ENCODE results near the gene UNC5B. TPM values are rescaled to one million over a fixed set of nuclear protein-coding genes. Genes with fewer than 3 reads are reported as not detected.

The UNC5B gene
- total and polyA plus RNA-seq, 4 experiments from 2014 or later, result not detected

DNA sequence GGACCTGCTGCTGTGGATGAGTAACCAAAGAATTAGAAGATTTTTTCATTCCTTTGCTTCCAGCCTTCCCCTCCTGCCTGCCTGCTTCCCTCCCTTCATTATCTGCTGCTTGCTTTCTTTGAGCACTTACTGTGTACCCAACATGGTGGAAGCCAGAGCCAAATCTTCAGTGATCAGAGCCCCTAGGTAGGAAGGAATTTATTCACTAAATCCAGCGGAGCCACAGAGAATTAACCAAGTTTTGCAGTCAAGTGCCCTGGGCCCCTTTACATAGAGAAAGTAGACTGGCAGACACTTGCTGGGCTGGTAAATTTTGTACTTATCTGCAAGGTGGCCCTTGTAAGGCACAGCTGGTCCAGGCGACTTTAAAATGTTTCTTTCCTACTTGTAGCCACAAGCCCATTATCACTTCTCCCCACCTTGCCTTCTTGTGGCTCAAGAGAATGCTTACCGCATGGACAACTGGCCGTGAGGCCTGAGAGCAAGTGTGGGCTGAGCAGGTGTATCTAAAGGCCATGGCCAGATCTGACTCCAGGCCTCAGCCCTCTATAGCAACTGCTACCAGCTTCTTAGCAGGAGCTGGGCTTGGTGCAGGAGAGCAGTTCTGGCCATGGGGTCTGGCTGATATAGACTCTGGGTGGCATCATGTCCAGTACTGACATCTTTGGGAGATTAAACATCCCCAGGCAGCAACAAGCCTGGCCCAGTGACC is 11.1 kb downstream of the UNC5B start:
- intact Hi-C loops (cut with micrococcal nuclease), result no loop called here
- CTCF ChIA-PET (ENCODE audit: partially characterized antibody), result interaction anchor here (0.6 kb wide), 1 partner anchor 15 kb away, joined by 3 read pairs; no protein-coding TSS in a partner anchor
- H3K36me3 Mint-ChIP-seq, result no peaks in the 10 kb centered on the region
- no peak overlapping the region for H3K4me3 Mint-ChIP-seq
- no peaks in the 10 kb centered on the region for H3K4me1 ChIP-seq (ENCODE audit: insufficient read depth, low read length)
- DNase-seq, result no peak
- H3K9me3 ChIP-seq (ENCODE audit: control insufficient read depth in 1 of 2, low read length in 2 of 2), result no peaks in the 10 kb centered on the region
- H3K27ac Mint-ChIP-seq, result no peak overlapping the region
- H3K27me3 Mint-ChIP-seq, result peaks cover 8 to 36% of the 10 kb centered on the region in 2 donors
- POLR2A ChIA-PET (ENCODE audit: partially characterized antibody), result no interaction called here
- H3K36me3 ChIP-seq (ENCODE audit: insufficient read depth, low read length), result no peaks in the 10 kb centered on the region
- no peak overlapping the region for H3K4me3 ChIP-seq (ENCODE audit: low read length in 2 of 2)
- H3K4me1 Mint-ChIP-seq, result no peaks in the 10 kb centered on the region
- no peaks in the 10 kb centered on the region for H3K27me3 ChIP-seq (ENCODE audit: insufficient read depth, low read length)
- no peaks in the 10 kb centered on the region for H3K9me3 Mint-ChIP-seq
- no peak overlapping the region for H3K27ac ChIP-seq (ENCODE audit: low read depth, low read length)

DNA sequence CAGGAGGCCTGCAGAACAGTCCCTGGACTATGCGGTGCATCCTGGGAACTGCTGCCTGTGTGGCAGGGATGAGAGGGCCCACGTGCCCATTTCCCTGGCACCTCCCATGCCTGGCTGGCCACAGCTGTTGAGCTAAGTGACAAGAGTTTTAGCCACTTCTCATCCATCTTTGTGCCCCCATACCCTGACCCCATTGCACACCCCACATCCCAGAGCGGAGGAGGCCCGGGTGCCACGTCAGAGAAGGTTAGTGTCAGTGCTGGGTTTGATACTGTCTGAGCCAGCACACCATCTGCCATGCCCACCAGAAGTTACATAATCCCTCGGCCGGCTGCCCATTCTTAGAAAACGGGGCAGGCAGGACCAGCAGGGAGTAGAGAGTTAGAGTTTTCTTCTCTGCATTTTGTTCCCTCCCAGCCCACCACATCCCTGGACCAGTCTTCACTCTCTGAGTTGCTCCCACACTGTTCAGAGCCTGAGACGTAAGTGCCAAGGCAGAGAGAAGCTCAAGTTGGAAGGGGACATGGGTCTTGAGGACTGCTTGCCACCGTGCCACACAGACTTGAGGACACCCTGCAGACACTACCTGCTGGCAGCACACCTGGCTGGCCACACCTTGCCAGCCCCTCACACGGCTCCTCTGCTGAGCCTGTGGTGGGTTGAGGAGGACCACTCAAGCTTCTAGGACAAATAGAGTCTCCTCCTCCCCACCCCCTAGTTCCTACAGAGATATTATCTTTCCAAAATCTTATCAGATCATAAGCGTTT is 13.1 kb downstream of the UNC5B start:
- Mint-ChIP-seq H3K36me3 (no peaks in the 10 kb centered on the region), H3K27ac (no peak overlapping the region), H3K27me3 (peaks cover 5 to 27% of the 10 kb centered on the region in 2 donors), H3K4me1 (no peaks in the 10 kb centered on the region), H3K4me3 (no peak overlapping the region), H3K9me3 (no peaks in the 10 kb centered on the region)
- H3K4me3 ChIP-seq (ENCODE audit: low read length in 2 of 2), result no peak overlapping the region
- H3K36me3 ChIP-seq (ENCODE audit: insufficient read depth, low read length), result no peaks in the 10 kb centered on the region
- H3K4me1 ChIP-seq (ENCODE audit: insufficient read depth, low read length), result no peaks in the 10 kb centered on the region
- CTCF ChIA-PET (ENCODE audit: partially characterized antibody), result no interaction called here
- H3K27ac ChIP-seq (ENCODE audit: low read depth, low read length), result no peak overlapping the region
- POLR2A ChIA-PET (ENCODE audit: partially characterized antibody), result no interaction called here
- no peak for DNase-seq
- no peaks in the 10 kb centered on the region for H3K27me3 ChIP-seq (ENCODE audit: insufficient read depth, low read length)
- H3K9me3 ChIP-seq (ENCODE audit: control insufficient read depth in 1 of 2, low read length in 2 of 2), result no peaks in the 10 kb centered on the region
- intact Hi-C loops (cut with micrococcal nuclease), result no loop called here

DNA sequence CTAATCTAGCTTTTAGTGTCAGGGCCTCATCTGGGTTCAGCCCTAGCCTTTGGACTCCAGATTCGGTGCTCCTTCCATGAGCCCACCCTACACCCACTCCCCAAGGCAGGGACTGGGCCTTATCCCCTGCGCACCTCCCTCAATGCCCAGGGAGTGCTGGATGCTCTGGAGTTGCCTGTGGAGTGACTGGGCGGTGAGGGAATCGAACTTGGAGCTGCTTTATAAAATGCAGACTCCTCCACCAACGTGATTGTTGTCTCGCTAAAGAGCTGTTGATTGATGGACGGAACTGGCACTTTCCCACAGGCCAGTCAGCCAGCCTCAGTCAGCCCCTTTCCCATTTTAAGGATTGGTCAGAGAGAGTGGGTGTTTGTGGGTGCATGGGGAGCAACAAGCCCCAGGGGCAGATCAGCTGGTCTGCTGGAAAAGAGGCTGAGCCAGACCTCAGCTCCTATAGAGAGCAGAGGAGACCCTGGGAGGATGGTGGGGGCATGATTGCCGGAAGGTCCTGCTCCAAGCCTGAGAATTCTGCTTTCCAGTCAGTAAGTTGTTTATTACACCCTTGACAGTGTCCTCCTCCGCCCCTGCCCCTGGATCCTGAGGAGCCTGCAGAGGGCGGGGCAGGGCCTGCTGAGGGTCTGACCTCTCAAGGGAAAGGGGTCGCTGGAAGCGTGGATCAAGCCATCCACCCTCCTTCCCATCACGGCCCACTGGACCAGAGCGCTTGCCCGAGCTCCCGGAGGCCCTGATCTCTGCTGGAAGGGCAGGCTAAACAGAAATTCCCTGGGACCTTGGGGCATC is 16.7 kb downstream of the UNC5B start:
- Histone ChIP-seq H3K4me3 (ENCODE audit: low read length in 2 of 2) (no peak overlapping the region), H3K27me3 (ENCODE audit: insufficient read depth, low read length) (no peaks in the 10 kb centered on the region), H3K4me1 (ENCODE audit: insufficient read depth, low read length) (no peaks in the 10 kb centered on the region), H3K36me3 (ENCODE audit: insufficient read depth, low read length) (no peaks in the 10 kb centered on the region), H3K9me3 (ENCODE audit: control insufficient read depth in 1 of 2, low read length in 2 of 2) (no peaks in the 10 kb centered on the region), H3K27ac (ENCODE audit: low read depth, low read length) (no peak overlapping the region)
- Mint-ChIP-seq H3K4me3 (no peak overlapping the region), H3K9me3 (peaks cover 0 to 2% (median 0%) of the 10 kb centered on the region in 8 donors), H3K36me3 (no peaks in the 10 kb centered on the region), H3K27me3 (peaks cover 4 to 11% of the 10 kb centered on the region in 2 donors), H3K27ac (no peak overlapping the region), H3K4me1 (no peaks in the 10 kb centered on the region)
- ChIA-PET POLR2A (ENCODE audit: partially characterized antibody) (no interaction called here), CTCF (ENCODE audit: partially characterized antibody) (interaction anchor here (0.9 kb wide), 1 partner anchor 12 kb away, joined by 3 read pairs; no protein-coding TSS in a partner anchor)
- no peak for DNase-seq
- intact Hi-C loops (cut with micrococcal nuclease), result no loop called here

- H3K9me3 ChIP-seq (ENCODE audit: control insufficient read depth in 1 of 2, low read length in 2 of 2), result no peaks in the 10 kb centered on the region
- Mint-ChIP-seq H3K36me3 (no peaks in the 10 kb centered on the region), H3K9me3 (peaks cover 0 to 2% (median 0%) of the 10 kb centered on the region in 8 donors), H3K27me3 (peaks cover 4 to 11% of the 10 kb centered on the region in 2 donors), H3K4me3 (no peak overlapping the region), H3K27ac (no peak overlapping the region), H3K4me1 (no peaks in the 10 kb centered on the region)
- ChIA-PET POLR2A (ENCODE audit: partially characterized antibody) (no interaction called here), CTCF (ENCODE audit: partially characterized antibody) (interaction anchor here (0.9 kb wide), 1 partner anchor 11 kb away, joined by 3 read pairs; no protein-coding TSS in a partner anchor)
- no peak overlapping the region for H3K27ac ChIP-seq (ENCODE audit: low read depth, low read length)
- H3K4me1 ChIP-seq (ENCODE audit: insufficient read depth, low read length), result no peaks in the 10 kb centered on the region
- intact Hi-C loops (cut with micrococcal nuclease), result no loop called here
- no peak overlapping the region for H3K4me3 ChIP-seq (ENCODE audit: low read length in 2 of 2)
- H3K36me3 ChIP-seq (ENCODE audit: insufficient read depth, low read length), result no peaks in the 10 kb centered on the region
- no peaks in the 10 kb centered on the region for H3K27me3 ChIP-seq (ENCODE audit: insufficient read depth, low read length)
- DNase-seq, result no peak
Measured at GRCh38 chr10:71229726-71230655, 17.6 kb downstream of the UNC5B start.

DNA sequence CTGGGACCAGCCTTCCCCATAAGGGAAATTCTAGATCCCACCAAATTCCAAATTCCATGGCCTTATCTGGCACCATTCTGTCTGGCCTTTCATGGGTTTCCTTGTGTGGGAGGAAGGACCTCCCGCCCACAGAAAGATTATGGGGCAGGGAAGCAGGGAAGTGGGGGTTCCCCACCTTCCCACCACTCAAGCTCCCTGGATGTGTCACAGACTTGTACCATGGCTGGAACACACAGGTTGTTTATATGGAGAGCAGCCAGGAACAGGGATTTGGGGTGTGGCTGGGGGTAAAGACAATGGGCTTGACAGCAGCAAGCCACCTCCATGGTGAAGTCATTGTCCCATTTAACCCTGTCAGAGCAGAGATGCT is 18.3 kb downstream of the UNC5B start:
- H3K36me3 ChIP-seq (ENCODE audit: insufficient read depth, low read length), result no peaks in the 10 kb centered on the region
- no peaks in the 10 kb centered on the region for H3K27me3 ChIP-seq (ENCODE audit: insufficient read depth, low read length)
- H3K4me1 Mint-ChIP-seq, result no peaks in the 10 kb centered on the region
- H3K27me3 Mint-ChIP-seq, result peaks cover 4 to 5% of the 10 kb centered on the region in 2 donors
- no peaks in the 10 kb centered on the region for H3K36me3 Mint-ChIP-seq
- no peaks in the 10 kb centered on the region for H3K9me3 ChIP-seq (ENCODE audit: control insufficient read depth in 1 of 2, low read length in 2 of 2)
- no peak overlapping the region for H3K27ac Mint-ChIP-seq
- no peak overlapping the region for H3K4me3 Mint-ChIP-seq
- H3K9me3 Mint-ChIP-seq, result peaks cover 0 to 2% (median 0%) of the 10 kb centered on the region in 8 donors
- no peak overlapping the region for H3K4me3 ChIP-seq (ENCODE audit: low read length in 2 of 2)
- no peak overlapping the region for H3K27ac ChIP-seq (ENCODE audit: low read depth, low read length)
- intact Hi-C loops (cut with micrococcal nuclease), result no loop called here
- CTCF ChIA-PET (ENCODE audit: partially characterized antibody), result no interaction called here
- H3K4me1 ChIP-seq (ENCODE audit: insufficient read depth, low read length), result no peaks in the 10 kb centered on the region
- DNase-seq, result no peak
- POLR2A ChIA-PET (ENCODE audit: partially characterized antibody), result no interaction called here

DNA sequence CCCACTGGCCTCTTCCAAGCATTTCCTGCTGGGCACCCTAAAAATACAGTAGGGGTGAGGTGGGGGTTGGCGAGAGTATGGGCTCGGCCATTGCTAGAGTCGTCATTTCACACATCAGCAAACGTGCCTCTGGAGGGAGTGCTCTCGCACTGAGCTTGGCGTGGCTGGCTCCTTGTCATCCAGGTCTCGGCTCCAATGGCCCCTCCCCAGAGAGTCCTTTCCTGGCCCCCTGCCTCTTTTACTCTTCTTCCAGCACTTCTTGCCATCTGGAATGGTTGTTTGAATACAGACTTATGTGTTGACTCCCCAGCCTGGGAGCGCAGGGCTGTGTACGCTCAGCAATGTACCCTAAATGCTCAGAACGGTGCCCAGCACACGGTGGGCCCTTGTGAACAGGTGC is 18.8 kb downstream of the UNC5B start:
- no peak for DNase-seq
- POLR2A ChIA-PET (ENCODE audit: partially characterized antibody), result no interaction called here
- Mint-ChIP-seq H3K4me3 (no peak overlapping the region), H3K27ac (no peak overlapping the region), H3K9me3 (peaks cover 0 to 2% (median 0%) of the 10 kb centered on the region in 8 donors), H3K27me3 (peaks cover 3 to 7% of the 10 kb centered on the region in 2 donors), H3K4me1 (no peaks in the 10 kb centered on the region), H3K36me3 (no peaks in the 10 kb centered on the region)
- Histone ChIP-seq H3K27ac (ENCODE audit: low read depth, low read length) (no peak overlapping the region), H3K4me1 (ENCODE audit: insufficient read depth, low read length) (no peaks in the 10 kb centered on the region), H3K27me3 (ENCODE audit: insufficient read depth, low read length) (no peaks in the 10 kb centered on the region), H3K9me3 (ENCODE audit: control insufficient read depth in 1 of 2, low read length in 2 of 2) (no peaks in the 10 kb centered on the region), H3K4me3 (ENCODE audit: low read length in 2 of 2) (no peak overlapping the region), H3K36me3 (ENCODE audit: insufficient read depth, low read length) (no peaks in the 10 kb centered on the region)
- intact Hi-C loops (cut with micrococcal nuclease), result no loop called here
- CTCF ChIA-PET (ENCODE audit: partially characterized antibody), result no interaction called here
